ENCODE results near the gene DRAP1.

Gene DRAP1

DNA sequence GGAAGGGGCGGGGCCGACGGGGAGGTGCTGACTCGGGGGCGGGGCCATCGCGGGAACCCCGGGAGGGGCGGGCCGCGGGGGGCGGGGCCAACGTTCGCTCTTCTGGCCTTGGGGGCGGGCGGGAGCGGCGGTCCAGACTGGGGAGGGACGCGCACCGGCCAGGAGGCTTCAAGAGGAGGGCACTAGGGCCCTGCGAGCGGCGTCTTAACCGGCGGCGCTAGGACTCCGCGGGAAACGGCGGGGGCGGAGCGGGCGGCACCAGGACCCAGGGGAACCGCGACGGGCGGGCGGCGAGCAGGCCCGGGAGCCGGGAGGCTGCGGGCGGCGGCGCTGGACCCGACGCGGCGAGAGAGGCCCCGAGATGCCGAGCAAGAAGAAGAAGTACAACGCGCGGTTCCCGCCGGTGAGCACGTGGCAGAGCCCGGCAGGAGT lies at the start of gene DRAP1:
DRAP1 (plus strand) TSS at position 286 of the 432 bp plus-strand sequence; CDS start at position 362, 76 bp downstream.
- DNase-seq (ENCODE audit: low read depth), result peak; percentile 79

- no peak for DNase-seq (ENCODE audit: low read depth)
These were observed 49.5 kb upstream of the DRAP1 start for GRCh38 chr11:65869643-65870306.

DNA sequence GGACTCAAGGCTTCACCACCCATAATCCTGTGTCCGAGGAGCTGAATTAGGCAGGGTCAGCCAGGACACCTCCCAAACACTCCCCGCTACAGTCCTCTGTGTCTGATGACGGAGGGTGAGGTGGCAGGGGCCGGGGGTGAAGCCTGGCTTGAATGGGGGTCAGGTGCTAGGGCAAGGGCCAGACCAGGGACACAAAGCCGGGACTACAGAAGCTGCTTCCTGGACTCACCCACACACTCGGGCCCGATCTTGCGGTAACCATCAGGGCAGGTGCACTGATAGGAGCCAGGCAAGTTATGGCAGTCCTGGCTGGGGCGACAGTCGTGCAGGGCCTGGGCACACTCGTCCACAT lies 48.9 kb upstream of the DRAP1 start:
- DNase-seq (ENCODE audit: low read depth), result no peak

DNA sequence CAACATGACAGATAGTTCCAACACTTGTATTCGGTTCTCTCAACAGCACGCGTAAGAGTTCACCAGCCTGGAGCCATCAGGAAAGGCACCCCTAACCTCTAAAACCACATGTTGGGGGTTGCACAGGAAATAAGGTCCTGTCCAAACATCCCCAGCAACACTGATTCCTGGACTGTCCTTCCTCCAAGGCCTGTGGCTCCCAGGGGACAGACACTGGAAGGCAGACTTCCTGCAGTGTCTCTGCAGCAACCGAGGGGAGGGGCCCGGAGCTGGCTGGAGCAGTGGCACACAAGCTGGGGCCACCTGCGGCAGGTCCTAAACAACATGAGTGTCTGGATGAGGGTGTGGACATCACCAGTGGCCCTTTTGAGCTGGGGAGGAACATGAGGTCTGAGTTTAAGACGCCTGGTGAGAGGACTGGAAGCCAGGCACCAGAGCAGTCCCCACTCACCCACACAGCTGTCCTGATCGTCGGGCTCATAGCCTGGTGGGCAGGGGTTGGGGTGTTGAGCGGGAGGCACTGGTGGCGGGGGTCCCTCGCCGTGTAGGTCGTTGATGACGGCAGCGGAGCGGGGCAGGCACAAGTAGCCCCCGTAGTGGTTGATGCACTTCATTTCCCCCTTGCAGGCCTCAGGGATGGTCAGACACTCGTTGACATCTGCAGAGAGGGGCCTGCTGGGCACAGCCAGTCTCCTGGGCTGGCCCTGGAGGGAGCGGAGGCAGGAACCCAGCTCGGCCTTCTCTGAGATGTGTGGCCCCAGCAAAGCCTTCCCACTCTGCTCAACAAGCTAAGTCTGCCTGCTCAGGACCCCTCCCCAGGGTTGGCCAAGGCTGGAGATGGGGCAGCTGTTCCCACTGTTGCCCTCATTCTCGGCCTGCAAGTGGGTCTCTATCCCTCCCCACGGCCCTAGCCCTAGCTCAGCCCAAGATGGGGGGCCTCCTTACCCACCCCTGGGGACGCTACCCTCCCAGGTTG lies 48.2 kb upstream of the DRAP1 start:
- no peak for DNase-seq (ENCODE audit: low read depth)

- DNase-seq (ENCODE audit: low read depth), result no peak
These were observed 47.2 kb upstream of the DRAP1 start for GRCh38 chr11:65871811-65872548.

GRCh38 chr11:65872586-65873317 lies 46.5 kb upstream of the DRAP1 start, which contains the start of gene EFEMP2:
TSS of gene EFEMP2 (minus strand) at chr11:65872800. CDS start at chr11:65872354, 446 bp downstream.
- DNase-seq (ENCODE audit: low read depth), result no peak

GRCh38 chr11:65873318-65874156 lies 45.7 kb upstream of the DRAP1 start:
- no peak for DNase-seq (ENCODE audit: low read depth)

DNA sequence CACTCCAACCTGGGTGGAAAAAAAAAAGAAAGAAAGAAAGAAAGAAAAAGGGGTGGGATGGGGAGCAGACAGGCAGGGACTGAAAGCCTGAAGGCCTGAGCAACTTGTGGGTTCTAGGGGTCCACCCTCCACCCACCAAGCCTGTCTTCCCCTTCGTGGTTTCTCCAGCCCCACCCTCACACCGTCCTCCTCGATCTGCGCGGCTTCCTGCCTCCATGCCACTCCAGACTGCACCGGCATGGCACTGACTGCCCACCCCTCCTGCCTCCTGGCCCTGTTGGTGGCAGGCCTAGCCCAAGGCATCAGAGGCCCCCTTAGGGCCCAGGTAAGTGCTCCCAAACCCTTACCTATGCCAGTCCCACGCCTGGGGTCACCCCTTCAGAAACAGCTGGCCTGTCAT lies 39.6 kb upstream of the DRAP1 start, which contains the start of gene CTSW:
CTSW (plus strand) TSS at position 221 of the 400 bp plus-strand sequence; CDS start at position 239, 18 bp downstream.
- DNase-seq (ENCODE audit: low read depth), result no peak

DNA sequence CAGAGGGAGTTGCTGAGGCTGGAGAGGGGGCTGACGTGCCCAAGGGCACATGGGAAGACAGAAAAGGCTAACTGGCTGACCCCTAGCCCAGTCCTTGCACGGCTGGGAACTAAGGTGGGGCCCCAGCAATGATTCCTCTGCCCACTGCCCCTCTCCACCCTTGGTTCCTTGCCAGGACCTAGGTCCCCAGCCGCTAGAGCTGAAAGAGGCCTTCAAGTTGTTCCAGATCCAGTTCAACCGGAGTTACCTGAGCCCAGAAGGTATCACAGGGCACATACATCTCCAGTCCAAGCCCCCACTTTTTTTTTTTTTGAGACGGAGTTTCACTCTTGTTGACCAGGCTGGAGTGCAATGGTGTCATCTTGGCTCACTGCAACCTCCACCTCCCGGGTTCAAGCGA lies 39.2 kb upstream of the DRAP1 start:
- DNase-seq (ENCODE audit: low read depth), result no peak

- DNase-seq (ENCODE audit: low read depth), result no peak
These were observed 38.3 kb upstream of the DRAP1 start for GRCh38 chr11:65880844-65881421.

DNA sequence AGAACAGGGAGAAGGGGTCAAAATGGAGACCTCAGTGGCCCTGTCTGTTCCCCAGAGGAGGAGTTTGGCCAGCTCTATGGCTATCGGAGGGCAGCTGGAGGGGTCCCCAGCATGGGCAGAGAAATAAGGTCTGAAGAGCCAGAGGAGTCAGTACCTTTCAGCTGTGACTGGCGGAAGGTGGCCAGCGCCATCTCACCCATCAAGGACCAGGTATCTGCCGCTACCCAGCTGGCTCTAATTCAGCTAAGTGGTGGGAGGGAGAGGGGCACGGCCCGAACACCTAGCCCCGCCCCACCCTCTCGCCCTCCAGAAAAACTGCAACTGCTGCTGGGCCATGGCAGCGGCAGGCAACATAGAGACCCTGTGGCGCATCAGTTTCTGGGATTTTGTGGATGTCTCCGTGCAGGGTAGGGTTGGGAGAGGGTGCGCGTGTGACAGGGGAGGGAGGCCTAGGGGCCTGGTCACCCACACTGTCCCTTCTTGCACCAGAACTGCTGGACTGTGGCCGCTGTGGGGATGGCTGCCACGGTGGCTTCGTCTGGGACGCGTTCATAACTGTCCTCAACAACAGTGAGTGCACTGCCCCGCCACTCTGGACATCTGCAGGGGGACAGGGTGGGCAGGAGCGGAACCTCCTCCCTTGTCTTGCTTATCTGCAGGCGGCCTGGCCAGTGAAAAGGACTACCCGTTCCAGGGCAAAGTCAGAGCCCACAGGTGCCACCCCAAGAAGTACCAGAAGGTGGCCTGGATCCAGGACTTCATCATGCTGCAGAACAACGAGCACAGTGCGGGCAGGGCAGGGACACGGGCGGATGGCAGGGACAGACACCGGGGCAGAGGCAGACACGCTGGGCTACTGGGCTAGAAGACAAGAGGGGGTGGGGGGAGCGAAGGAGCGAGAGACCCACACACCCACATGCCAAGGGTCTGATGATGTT lies 36.8 kb upstream of the DRAP1 start:
- no peak for DNase-seq (ENCODE audit: low read depth)

GRCh38 chr11:65883058-65883761 lies 36.0 kb upstream of the DRAP1 start:
- DNase-seq (ENCODE audit: low read depth), result no peak

- no peak for DNase-seq (ENCODE audit: low read depth)
These were observed 35.2 kb upstream of the DRAP1 start for GRCh38 chr11:65883786-65884715.

DNA sequence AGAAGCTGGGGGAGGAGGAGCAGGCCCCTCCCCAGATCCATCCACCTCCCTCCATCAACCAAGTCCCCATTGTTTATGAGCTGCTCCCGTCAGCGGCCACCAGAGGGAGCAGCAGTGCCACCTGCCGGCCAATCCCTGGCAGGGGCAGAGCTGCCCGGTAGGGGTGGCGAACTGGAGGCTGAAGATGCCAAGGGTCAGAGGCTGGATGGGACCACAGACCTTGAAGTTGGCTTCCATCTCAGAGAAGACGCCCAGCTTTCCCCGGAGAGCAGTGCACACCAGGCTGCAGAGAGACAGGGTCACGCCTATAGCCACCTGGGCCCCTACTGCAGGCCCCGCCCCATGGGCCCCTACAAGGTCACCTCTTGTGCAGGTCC lies 34.5 kb upstream of the DRAP1 start:
- DNase-seq (ENCODE audit: low read depth), result no peak

DNA sequence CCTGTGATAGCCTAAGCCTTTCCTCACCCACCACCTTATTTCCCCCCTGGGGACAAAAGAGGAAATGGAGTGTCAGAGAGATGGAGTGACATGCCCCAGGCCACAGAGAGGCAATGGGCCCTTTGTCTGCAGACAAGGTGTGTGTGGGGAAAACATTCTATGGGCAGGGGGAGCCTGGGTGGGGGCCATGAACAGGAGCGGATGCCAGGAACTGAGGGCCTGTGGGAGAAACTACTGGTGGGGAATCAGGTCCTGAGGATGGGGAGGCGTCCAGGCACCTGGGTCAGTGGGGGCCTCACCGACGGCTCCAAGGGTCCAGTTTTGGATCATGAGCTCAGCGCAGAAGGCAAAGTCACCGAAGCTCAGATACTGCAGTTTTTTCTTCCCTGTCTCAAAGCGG lies 34.0 kb upstream of the DRAP1 start:
- no peak for DNase-seq (ENCODE audit: low read depth)

DNA sequence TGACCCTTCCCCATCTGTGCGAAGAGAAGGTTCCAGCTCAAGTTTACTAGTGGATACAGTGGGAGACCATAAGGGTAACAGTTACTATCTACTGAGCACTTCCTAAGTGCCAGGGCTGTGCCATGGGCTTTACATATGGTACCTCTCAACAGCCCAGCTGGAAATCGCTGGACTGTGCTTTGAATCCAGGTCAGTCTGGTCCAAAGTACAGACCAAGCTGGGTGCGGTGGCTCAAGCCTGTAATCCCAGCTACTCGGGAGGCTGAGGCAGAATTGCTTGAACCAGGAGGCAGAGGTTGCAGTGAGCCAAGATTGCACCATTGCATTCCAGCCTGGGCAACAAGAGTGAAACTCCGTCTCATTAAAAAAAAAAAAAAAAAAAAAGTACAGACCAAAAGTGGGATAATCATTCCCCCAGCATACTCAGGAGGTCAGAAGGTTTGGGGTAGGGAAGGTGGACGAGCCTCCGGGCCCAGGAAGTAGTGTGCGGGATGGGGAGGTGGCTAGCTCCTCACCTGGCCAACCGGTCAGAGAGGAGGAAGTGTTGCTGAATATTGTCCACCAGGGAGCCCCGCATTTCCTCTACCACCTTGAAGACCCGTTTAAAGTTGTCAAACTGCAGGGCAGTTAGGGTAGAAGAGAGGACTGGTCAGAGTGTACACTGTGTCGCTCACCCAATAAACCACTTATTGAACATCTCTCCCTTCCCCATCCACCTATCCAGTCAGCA lies 33.3 kb upstream of the DRAP1 start:
- DNase-seq (ENCODE audit: low read depth), result no peak
